ENCODE results near the gene METTL6.

DNA sequence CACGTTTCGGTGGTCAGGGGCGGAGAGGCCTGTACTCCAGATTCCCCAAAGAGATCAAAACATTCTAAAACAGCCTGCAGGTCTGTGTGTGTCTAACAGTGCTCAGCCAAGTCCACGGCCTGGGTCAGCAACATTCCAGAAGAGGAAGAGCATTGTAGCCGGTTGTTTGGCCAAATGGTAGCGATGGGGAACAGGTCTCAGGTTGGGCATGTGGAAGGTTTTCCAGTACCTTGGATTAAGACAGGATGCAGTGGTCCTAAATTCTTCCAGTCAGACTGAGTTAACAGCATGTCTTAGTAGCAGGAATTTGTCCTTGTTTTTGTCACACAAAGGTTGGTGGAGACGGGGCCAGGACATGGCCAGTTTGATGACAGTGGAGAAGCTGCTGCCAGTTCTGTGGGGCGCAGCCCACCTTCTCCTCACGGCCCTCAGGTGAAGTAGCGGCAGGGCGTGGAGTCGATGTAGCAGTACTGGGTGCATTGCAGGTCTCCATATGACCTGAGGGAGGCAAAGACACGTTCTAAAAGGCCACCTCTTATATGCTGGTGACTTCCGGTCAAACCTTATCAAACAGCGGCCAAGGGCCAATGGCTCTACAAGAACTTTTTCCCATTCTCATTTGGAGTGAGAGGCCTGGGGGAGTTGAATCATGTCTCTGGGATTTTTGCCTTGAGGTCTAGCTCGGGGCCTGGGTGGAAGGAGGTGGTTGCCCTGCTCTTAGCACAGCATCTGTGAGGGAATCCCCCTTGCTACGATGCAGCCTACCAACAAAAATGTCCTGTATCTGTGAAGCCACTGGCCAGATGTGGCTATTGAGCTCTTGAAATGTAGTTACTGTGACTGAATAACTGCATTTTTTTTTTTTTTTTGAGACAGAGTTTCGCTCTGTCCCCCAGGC is 24.1 kb upstream of the METTL6 start:
- no peak for TF ChIP-seq POLR2A (IDR thresholded peaks at IDR 0.05)
- TF ChIP-seq, protein P1, sequence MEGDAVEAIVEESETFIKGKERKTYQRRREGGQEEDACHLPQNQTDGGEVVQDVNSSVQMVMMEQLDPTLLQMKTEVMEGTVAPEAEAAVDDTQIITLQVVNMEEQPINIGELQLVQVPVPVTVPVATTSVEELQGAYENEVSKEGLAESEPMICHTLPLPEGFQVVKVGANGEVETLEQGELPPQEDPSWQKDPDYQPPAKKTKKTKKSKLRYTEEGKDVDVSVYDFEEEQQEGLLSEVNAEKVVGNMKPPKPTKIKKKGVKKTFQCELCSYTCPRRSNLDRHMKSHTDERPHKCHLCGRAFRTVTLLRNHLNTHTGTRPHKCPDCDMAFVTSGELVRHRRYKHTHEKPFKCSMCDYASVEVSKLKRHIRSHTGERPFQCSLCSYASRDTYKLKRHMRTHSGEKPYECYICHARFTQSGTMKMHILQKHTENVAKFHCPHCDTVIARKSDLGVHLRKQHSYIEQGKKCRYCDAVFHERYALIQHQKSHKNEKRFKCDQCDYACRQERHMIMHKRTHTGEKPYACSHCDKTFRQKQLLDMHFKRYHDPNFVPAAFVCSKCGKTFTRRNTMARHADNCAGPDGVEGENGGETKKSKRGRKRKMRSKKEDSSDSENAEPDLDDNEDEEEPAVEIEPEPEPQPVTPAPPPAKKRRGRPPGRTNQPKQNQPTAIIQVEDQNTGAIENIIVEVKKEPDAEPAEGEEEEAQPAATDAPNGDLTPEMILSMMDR (IDR thresholded peaks at IDR 0.05) = no peak
- TF ChIP-seq POLR2AphosphoS5 (IDR thresholded peaks at IDR 0.05) = no peak
- TF ChIP-seq EP300 (IDR thresholded peaks at IDR 0.05) = no peak

Data from suprapubic skin (tissue), 4 donors.